HCT116 (cell line): Measurements from ENCODE around the gene LPAR3. TPM values are rescaled to one million over a fixed set of nuclear protein-coding genes. Genes with fewer than 3 reads are reported as not detected.
"Not testable (repeated sequence)": the region's sequence is repeated elsewhere in the genome, so short reads cannot be mapped to it uniquely, and the experiment has no call there.

Experiments used
- ATAC-seq: fragments of 200-7000 bp; cut with Tn5 transposase; 2 replicates; pipeline ENCODE4 v1.9.1; 2020; ENCODE audit warnings: mild to moderate bottlenecking, moderate library complexity
- BruUV-seq: library from RNA; stranded (reverse); fragments of 400-500 nt; replicated peaks from 2 replicates; lab custom pipeline; 2021; lab: Mats Ljungman, UMichigan
- CTCF ChIA-PET: fragments of 300-600 bp; sonication (Branson Sonifier 250); formaldehyde crosslinking; loops from one replicate; lab custom pipeline; 2021; ENCODE audit warnings: antibody characterized with exemption; lab: Charles Lee
- POLR2A ChIA-PET: fragments of 300-600, 350-600 bp; sonication (Branson Sonifier 250); formaldehyde crosslinking; loops from one replicate; lab custom pipeline; 2021; ENCODE audit warnings: antibody characterized with exemption; lab: Charles Lee
- RAD21 ChIA-PET, 2 experiments: fragments of 300-600 bp; sonication (Branson Sonifier 250); formaldehyde crosslinking; loops; one replicate each; lab custom pipeline; 2023; ENCODE audit warnings: low total read pairs in 2 of 2; ENCODE audit not compliant: uncharacterized antibody in 2 of 2, unreplicated experiment in 2 of 2, low non-redundant PET in 1 of 2; lab: Charles Lee
- DNase-seq: peaks from one replicate; pipeline ENCODE4 v3.0.0-alpha.2; 2010; ENCODE audit warnings: low read depth, low spot score
- H2AFZ ChIP-seq: fragments of 200-600 bp; shearing (Covaris generic), sonication (generic); 2 replicates; pipeline ENCODE4 v1.6.1; 2017; ENCODE audit warnings: low read depth, mixed run types, mixed read lengths, antibody characterized with exemption, low read length; ENCODE audit not compliant: poor library complexity, severe bottlenecking
- H3K27ac ChIP-seq: 2 replicates; pipeline ENCODE4 v1.5.1; 2012; ENCODE audit warnings: low read depth, low read length
- H3K27me3 ChIP-seq: fragments of 200-600 bp; sonication (generic); 2 replicates; pipeline ENCODE4 v1.6.1; 2016; ENCODE audit warnings: mixed run types, low read length, mixed read lengths; ENCODE audit not compliant: insufficient read depth
- H3K36me3 ChIP-seq, 2 experiments: fragments of 200-500 bp in 1 of 2; fragments of 200-600 bp in 1 of 2; sonication (Bioruptor generic) in 1 of 2; sonication (generic) in 1 of 2; 2 replicates each; pipeline versions ENCODE4 v1.5.1 to v1.6.1; 2014 to 2016; ENCODE audit warnings: low read length in 2 of 2, inconsistent platforms in 1 of 2, mixed read lengths in 1 of 2, mixed run types in 1 of 2; ENCODE audit not compliant: insufficient read depth in 2 of 2, control insufficient read depth in 1 of 2
- H3K4me1 ChIP-seq, 2 experiments: fragments of 200-600 bp in 1 of 2; sonication (generic) in 1 of 2; 2 replicates each; pipeline versions ENCODE4 v1.5.1 to v1.6.1; 2012 to 2017; ENCODE audit warnings: low read length in 2 of 2, inconsistent platforms in 1 of 2, mild to moderate bottlenecking in 1 of 2, mixed read lengths in 1 of 2, mixed run types in 1 of 2, moderate library complexity in 1 of 2; ENCODE audit not compliant: insufficient read depth in 2 of 2, control insufficient read depth in 1 of 2
- H3K4me2 ChIP-seq: fragments of 200-600 bp; sonication (generic); 2 replicates; pipeline ENCODE4 v1.6.1; 2017; ENCODE audit warnings: mixed run types, low read length, mixed read lengths
- H3K4me3 ChIP-seq, 2 experiments: fragments of 200-600 bp in 1 of 2; sonication (generic) in 1 of 2; replicated peaks in 1 of 2; 2 replicates each; pipeline ENCODE4 v1.5.1; 2011 to 2016; ENCODE audit warnings: low read length in 2 of 2, control low read depth in 1 of 2, low read depth in 1 of 2, mild to moderate bottlenecking in 1 of 2, mixed read lengths in 1 of 2, mixed run types in 1 of 2
- H3K79me2 ChIP-seq: fragments of 200-600 bp; sonication (generic); 2 replicates; pipeline ENCODE4 v1.6.1; 2017; ENCODE audit warnings: mild to moderate bottlenecking, mixed run types, low read length, moderate library complexity, mixed read lengths; ENCODE audit not compliant: insufficient read depth
- H3K9ac ChIP-seq: fragments of 200-600 bp; sonication (generic); 2 replicates; pipeline ENCODE4 v1.6.1; 2016; ENCODE audit warnings: low read length, mixed read lengths
- H3K9me2 ChIP-seq: fragments of 200-600 bp; sonication (generic), shearing (Covaris generic); 2 replicates; pipeline ENCODE4 v1.6.1; 2017; ENCODE audit warnings: mixed run types, mild to moderate bottlenecking, moderate library complexity; ENCODE audit not compliant: insufficient read depth
- H3K9me3 ChIP-seq, 2 experiments: fragments of 200-500 bp in 1 of 2; fragments of 200-600 bp in 1 of 2; sonication (Bioruptor generic) in 1 of 2; sonication (generic) in 1 of 2; 2 replicates each; pipeline ENCODE4 v1.6.1; 2014 to 2017; ENCODE audit warnings: low read length in 2 of 2, mixed read lengths in 2 of 2, inconsistent platforms in 1 of 2, low read depth in 1 of 2, mild to moderate bottlenecking in 1 of 2, mixed run types in 1 of 2, moderate library complexity in 1 of 2; ENCODE audit not compliant: control insufficient read depth in 1 of 2, insufficient read depth in 1 of 2
- H4K20me1 ChIP-seq: fragments of 200-600 bp; sonication (generic), shearing (Covaris generic); 2 replicates; pipeline ENCODE4 v1.6.1; 2017; ENCODE audit warnings: mixed run types, mild to moderate bottlenecking, moderate library complexity; ENCODE audit not compliant: insufficient read depth
- CBX3 ChIP-seq: IDR thresholded peaks from 2 replicates; pipeline ENCODE4 v1.6.1; 2012; ENCODE audit warnings: low read depth
- CEBPB ChIP-seq: IDR thresholded peaks from 2 replicates; pipeline ENCODE4 v1.6.1; 2012; ENCODE audit warnings: low read depth
- FOSL1 ChIP-seq: IDR thresholded peaks from 2 replicates; pipeline ENCODE4 v1.6.1; 2012; ENCODE audit warnings: low read depth
- RAD21 ChIP-seq: IDR thresholded peaks from 2 replicates; pipeline ENCODE4 v1.6.1; 2012; ENCODE audit warnings: low read depth, mild to moderate bottlenecking
- TCF7L2 ChIP-seq: IDR thresholded peaks from 2 replicates; pipeline ENCODE4 v1.7.0; 2011; ENCODE audit warnings: borderline replicate concordance, inconsistent platforms; ENCODE audit not compliant: insufficient read depth, insufficient read length; ENCODE audit errors: extremely low read depth
- intact Hi-C: fragments of 100-400 bp; cut with micrococcal nuclease; formaldehyde crosslinking; loops from 2 replicates; pipeline ENCODE4 v1.10.0; 2022
- total RNA-seq: library from RNA; stranded (reverse); gene quantifications from one replicate; pipeline ENCODE4 v1.2.1, GENCODE V29; 2021; ENCODE audit not compliant: unreplicated experiment
- TF ChIP-seq, protein P1 (sequence below): IDR thresholded peaks from 2 replicates; pipeline ENCODE4 v1.6.1; 2012
- TF ChIP-seq, protein P2 (sequence below), 3 experiments: fragments of 200-600 bp in 1 of 3; sonication (generic) in 1 of 3; IDR thresholded peaks in 2 of 3; conservative IDR thresholded peaks in 1 of 3; 2 replicates each; pipeline ENCODE4 v1.5.1; 2012 to 2017; ENCODE audit warnings: low read depth in 2 of 3, low read length in 2 of 3, antibody characterized with exemption in 1 of 3, borderline replicate concordance in 1 of 3, control low read depth in 1 of 3, mild to moderate bottlenecking in 1 of 3, mixed read lengths in 1 of 3, mixed run types in 1 of 3, moderate library complexity in 1 of 3; ENCODE audit not compliant: insufficient read depth in 1 of 3

Gene LPAR3
- total RNA-seq, 1 experiment from 2014 or later, result 27.2 TPM

DNA sequence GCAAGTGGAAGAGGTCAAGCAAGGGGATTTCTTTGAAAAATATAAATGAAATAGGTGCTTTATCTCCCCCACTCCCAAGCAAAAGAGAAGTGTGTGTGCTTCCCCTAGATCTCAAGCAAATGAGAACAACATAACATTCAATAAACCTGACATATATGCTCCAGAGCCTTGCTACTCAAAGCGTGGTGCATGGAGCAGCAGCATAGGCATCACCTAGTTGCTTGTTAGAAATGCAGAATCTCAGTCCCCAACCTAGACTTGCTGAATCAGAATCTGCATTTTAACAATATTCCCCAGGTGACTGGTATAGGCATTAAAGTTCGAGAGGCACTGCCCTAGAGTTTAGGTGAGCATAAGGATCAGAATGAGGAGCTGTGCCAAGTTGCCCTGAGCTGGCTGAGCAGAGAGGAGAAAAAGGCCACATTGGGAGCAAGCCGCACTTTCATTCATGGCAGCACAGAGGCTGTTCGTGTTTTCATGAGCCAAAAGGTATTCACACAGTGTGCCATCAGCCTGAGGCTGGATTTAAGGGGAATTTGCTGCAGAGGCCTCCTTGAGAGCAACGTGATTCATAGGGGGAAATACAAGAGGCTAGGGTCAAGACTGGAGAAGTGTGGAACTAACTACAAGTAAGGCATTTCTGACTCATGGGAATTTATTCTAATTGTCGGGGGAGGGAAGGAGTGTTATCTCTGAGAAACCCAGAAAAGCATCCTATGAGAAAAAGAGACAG lies 14.3 kb upstream of the LPAR3 start:
- TF ChIP-seq TCF7L2 (no peak), CEBPB (no peak), CBX3 (no peak), RAD21 (no peak), FOSL1 (no peak)
- TF ChIP-seq, protein P1, sequence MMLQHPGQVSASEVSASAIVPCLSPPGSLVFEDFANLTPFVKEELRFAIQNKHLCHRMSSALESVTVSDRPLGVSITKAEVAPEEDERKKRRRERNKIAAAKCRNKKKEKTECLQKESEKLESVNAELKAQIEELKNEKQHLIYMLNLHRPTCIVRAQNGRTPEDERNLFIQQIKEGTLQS, result no peak
- TF ChIP-seq, protein P2, sequence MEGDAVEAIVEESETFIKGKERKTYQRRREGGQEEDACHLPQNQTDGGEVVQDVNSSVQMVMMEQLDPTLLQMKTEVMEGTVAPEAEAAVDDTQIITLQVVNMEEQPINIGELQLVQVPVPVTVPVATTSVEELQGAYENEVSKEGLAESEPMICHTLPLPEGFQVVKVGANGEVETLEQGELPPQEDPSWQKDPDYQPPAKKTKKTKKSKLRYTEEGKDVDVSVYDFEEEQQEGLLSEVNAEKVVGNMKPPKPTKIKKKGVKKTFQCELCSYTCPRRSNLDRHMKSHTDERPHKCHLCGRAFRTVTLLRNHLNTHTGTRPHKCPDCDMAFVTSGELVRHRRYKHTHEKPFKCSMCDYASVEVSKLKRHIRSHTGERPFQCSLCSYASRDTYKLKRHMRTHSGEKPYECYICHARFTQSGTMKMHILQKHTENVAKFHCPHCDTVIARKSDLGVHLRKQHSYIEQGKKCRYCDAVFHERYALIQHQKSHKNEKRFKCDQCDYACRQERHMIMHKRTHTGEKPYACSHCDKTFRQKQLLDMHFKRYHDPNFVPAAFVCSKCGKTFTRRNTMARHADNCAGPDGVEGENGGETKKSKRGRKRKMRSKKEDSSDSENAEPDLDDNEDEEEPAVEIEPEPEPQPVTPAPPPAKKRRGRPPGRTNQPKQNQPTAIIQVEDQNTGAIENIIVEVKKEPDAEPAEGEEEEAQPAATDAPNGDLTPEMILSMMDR (IDR thresholded peaks at IDR 0.05 in 2 of 3, conservative IDR thresholded peaks at IDR 0.05 in 1 of 3; ENCODE audit: borderline replicate concordance in 1 of 3, insufficient read depth in 1 of 3, low read depth in 2 of 3, low read length in 2 of 3), result no peak
- H4K20me1 ChIP-seq, result no peaks in the 10 kb centered on the region
- H3K9ac ChIP-seq, result no peak overlapping the region
- H3K4me1 ChIP-seq, result no peaks in the 10 kb centered on the region
- intact Hi-C loops, result no loop called here
- DNase-seq, result no peak
- H3K9me3 ChIP-seq, result no peaks in the 10 kb centered on the region; a peak in 1 of 4 replicates
- no peak overlapping the region for H2AFZ ChIP-seq
- ChIA-PET RAD21 (no interaction called here), POLR2A (no interaction called here), CTCF (no interaction called here)
- BruUV-seq, result no TSS peak
- H3K36me3 ChIP-seq, result no peaks in the 10 kb centered on the region
- H3K4me2 ChIP-seq, result no peak overlapping the region
- no peak overlapping the region for H3K4me3 ChIP-seq
- no peak overlapping the region for H3K27ac ChIP-seq
- ATAC-seq, result no peak
- no peaks in the 10 kb centered on the region for H3K9me2 ChIP-seq
- no peaks in the 10 kb centered on the region for H3K79me2 ChIP-seq
- no peaks in the 10 kb centered on the region for H3K27me3 ChIP-seq

DNA sequence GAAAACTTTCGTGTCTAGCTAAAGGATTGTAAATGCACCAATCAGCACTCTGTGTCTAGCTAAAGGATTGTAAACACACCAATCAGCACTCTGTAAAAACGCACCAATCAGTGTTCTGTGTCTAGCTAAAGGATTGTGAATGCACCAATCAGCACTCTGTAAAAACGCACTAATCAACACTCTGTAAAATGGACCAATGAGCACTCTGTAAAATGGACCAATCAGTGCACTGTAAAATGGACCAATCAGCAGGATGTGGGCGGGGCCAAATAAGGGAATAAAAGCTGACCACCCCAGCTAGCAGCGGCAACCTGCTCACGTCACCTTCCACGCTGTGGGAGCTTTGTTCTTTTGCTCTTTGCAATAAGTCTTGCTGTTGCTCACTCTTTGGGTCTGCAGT lies 9.7 kb upstream of the LPAR3 start:
- DNase-seq, H3K4me2 ChIP-seq, H2AFZ ChIP-seq, H3K36me3 ChIP-seq, H3K9me3 ChIP-seq, H3K4me1 ChIP-seq, H3K9ac ChIP-seq, H4K20me1 ChIP-seq, ATAC-seq, RAD21 ChIA-PET, intact Hi-C loops, H3K79me2 ChIP-seq, H3K4me3 ChIP-seq, H3K27me3 ChIP-seq, BruUV-seq, CTCF ChIA-PET, H3K9me2 ChIP-seq, H3K27ac ChIP-seq: not testable (repeated sequence)
- POLR2A ChIA-PET, result interaction anchor here (1.0 kb wide), 1 partner anchor 9 kb away, joined by 3 read pairs; the partner anchor contains the start of gene LPAR3
